NT2/D1 (cell line): ENCODE data around the gene RNF111.
"Not testable (repeated sequence)": the region's sequence is repeated elsewhere in the genome, so short reads cannot be mapped to it uniquely, and the experiment has no call there.

Experiments
- DNase-seq: peaks from one replicate; pipeline ENCODE4 v3.0.0-alpha.2; 2011; ENCODE audit warnings: low read depth, low spot score
- H3K27me3 ChIP-seq: 2 replicates; pipeline ENCODE4 v1.6.0; 2011; ENCODE audit warnings: mild to moderate bottlenecking; ENCODE audit not compliant: insufficient read length, insufficient read depth
- H3K36me3 ChIP-seq: 2 replicates; pipeline ENCODE4 v1.6.1; 2011; ENCODE audit warnings: mild to moderate bottlenecking, low read length, mixed read lengths; ENCODE audit not compliant: insufficient read depth, insufficient read length
- H3K4me1 ChIP-seq: 2 replicates; pipeline ENCODE4 v1.5.1; 2011; ENCODE audit not compliant: insufficient read depth, insufficient read length
- H3K4me3 ChIP-seq: 2 replicates; pipeline ENCODE4 v1.5.1; 2011; ENCODE audit warnings: low read depth; ENCODE audit not compliant: insufficient read length
- H3K9ac ChIP-seq: 2 replicates; pipeline ENCODE4 v1.6.0; 2011; ENCODE audit warnings: low read depth; ENCODE audit not compliant: insufficient read length
- H3K9me3 ChIP-seq: 2 replicates; pipeline ENCODE4 v1.5.1; 2011; ENCODE audit warnings: mild to moderate bottlenecking, low read length; ENCODE audit not compliant: insufficient read depth
- SUZ12 ChIP-seq: IDR thresholded peaks from 2 replicates; pipeline ENCODE4 v1.6.1; 2011; ENCODE audit not compliant: insufficient read length, insufficient read depth; ENCODE audit errors: extremely low read depth
- YY1 ChIP-seq: IDR thresholded peaks from 2 replicates; pipeline ENCODE4 v1.6.1; 2011; ENCODE audit not compliant: insufficient read length, insufficient read depth
- ZNF274 ChIP-seq: IDR thresholded peaks from 2 replicates; pipeline ENCODE4 v1.6.1; 2011; ENCODE audit warnings: mild to moderate bottlenecking, low read depth, low read length

RNF111 gene

GRCh38 chr15:59116771-59117170 is 129.3 kb downstream of the RNF111 start:
- peaks cover 89% of the 10 kb centered on the region for H3K36me3 ChIP-seq
- no peak for DNase-seq
- H3K9me3 ChIP-seq: no peaks in the 10 kb centered on the region
- no peak overlapping the region for H3K9ac ChIP-seq
- TF ChIP-seq ZNF274: no peak
- no peak for TF ChIP-seq YY1
- TF ChIP-seq SUZ12: no peak
- H3K4me1 ChIP-seq: no peaks in the 10 kb centered on the region
- no peak overlapping the region for H3K4me3 ChIP-seq
- H3K27me3 ChIP-seq: no peaks in the 10 kb centered on the region

DNA sequence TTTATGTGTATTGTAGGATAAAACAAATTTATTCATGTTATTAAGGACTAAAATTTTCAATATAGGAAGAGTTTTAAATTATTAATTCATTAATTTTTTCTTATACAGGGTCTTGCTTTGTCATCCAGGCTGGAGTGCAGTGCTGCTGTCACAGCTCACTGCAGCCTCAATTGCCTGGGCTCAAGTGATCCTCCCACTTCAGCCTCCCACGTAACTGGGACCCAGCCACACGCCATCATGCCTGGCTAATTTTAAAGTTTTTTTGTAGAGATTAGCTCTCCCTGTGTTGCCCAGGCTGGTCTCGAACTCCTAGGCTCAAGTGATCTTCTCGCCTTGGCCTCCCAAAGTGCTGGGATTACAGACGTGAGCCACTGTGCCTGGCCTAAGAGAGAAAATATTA is 132.2 kb downstream of the RNF111 start:
- Histone ChIP-seq H3K36me3 (peaks cover 90% of the 10 kb centered on the region), H3K4me3 (no peak overlapping the region), H3K9me3 (no peaks in the 10 kb centered on the region), H3K27me3 (no peaks in the 10 kb centered on the region), H3K4me1 (no peaks in the 10 kb centered on the region), H3K9ac (no peak overlapping the region)
- TF ChIP-seq YY1: no peak
- TF ChIP-seq SUZ12: no peak
- TF ChIP-seq ZNF274: no peak
- DNase-seq: no peak

DNA sequence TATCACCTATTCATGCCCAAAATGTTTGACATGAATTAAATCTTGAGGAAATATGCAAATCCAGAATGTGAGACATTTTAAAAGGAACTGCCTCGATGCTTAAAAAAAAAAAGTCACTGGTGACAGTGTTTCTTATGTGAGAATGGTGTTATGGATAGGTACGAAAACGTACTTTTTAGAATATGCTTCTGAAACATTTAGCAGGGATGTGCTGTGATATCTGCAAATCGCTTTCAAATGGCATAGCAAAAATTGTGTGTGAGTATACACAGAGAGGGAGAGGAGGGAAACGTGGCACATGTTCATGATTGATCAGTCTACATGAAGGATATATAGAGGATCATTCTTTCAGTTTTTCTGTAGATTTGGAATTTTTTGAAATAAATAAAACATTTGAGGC is 133.5 kb downstream of the RNF111 start:
- H3K36me3 ChIP-seq: peaks cover 87% of the 10 kb centered on the region
- no peak overlapping the region for H3K9ac ChIP-seq
- no peak for DNase-seq
- no peaks in the 10 kb centered on the region for H3K9me3 ChIP-seq
- TF ChIP-seq YY1 (no peak), ZNF274 (no peak), SUZ12 (no peak)
- no peak overlapping the region for H3K4me3 ChIP-seq
- no peaks in the 10 kb centered on the region for H3K4me1 ChIP-seq
- no peaks in the 10 kb centered on the region for H3K27me3 ChIP-seq

GRCh38 chr15:59124261-59124660 is 136.8 kb downstream of the RNF111 start:
- Histone ChIP-seq H3K27me3 (no peaks in the 10 kb centered on the region), H3K36me3 (peaks cover 56% of the 10 kb centered on the region), H3K4me1 (no peaks in the 10 kb centered on the region), H3K4me3 (no peak overlapping the region), H3K9ac (no peak overlapping the region), H3K9me3 (peaks cover 3% of the 10 kb centered on the region; the same call in 1 of the 2 replicates)
- TF ChIP-seq SUZ12: no peak
- TF ChIP-seq ZNF274: no peak
- no peak for TF ChIP-seq YY1
- DNase-seq: no peak

DNA sequence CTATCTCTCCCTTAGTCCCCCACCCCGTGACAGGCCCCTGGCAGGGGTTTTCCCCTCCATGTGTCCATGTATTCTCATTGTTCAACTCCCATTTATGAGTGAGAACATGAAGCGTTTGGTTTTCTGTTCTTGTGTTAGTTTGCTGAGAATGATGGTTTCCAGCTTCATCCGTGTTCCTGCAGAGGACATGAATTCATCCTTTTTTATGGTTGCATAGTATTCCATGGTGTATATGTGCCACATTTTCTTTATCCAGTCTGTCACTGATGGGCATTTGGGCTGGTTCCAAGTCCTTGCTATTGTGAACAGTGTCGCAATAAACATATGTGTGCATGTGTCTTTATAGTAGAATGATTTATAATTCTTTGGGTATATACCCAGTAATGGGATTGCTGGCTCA is 138.2 kb downstream of the RNF111 start:
- H3K36me3 ChIP-seq: peaks cover 46% of the 10 kb centered on the region
- peaks cover 11% of the 10 kb centered on the region for H3K9me3 ChIP-seq
- not testable (repeated sequence) for H3K9ac ChIP-seq, H3K27me3 ChIP-seq, DNase-seq, H3K4me1 ChIP-seq, H3K4me3 ChIP-seq

- H3K9ac ChIP-seq, H3K27me3 ChIP-seq, DNase-seq, H3K4me1 ChIP-seq, H3K4me3 ChIP-seq: not testable (repeated sequence)
- H3K36me3 ChIP-seq: peaks cover 53% of the 10 kb centered on the region
- peaks cover 11% of the 10 kb centered on the region for H3K9me3 ChIP-seq
Observed at GRCh38 chr15:59127255-59127654, 139.8 kb downstream of the RNF111 start.

- no peaks in the 10 kb centered on the region for H3K4me1 ChIP-seq
- peaks cover 11% of the 10 kb centered on the region for H3K9me3 ChIP-seq
- peaks cover 62% of the 10 kb centered on the region for H3K36me3 ChIP-seq
- no peak overlapping the region for H3K9ac ChIP-seq
- DNase-seq: no peak
- TF ChIP-seq SUZ12 (no peak), YY1 (no peak), ZNF274 (no peak)
- no peak overlapping the region for H3K4me3 ChIP-seq
- H3K27me3 ChIP-seq: no peaks in the 10 kb centered on the region
Observed at GRCh38 chr15:59131456-59131855, 144.0 kb downstream of the RNF111 start.

DNA sequence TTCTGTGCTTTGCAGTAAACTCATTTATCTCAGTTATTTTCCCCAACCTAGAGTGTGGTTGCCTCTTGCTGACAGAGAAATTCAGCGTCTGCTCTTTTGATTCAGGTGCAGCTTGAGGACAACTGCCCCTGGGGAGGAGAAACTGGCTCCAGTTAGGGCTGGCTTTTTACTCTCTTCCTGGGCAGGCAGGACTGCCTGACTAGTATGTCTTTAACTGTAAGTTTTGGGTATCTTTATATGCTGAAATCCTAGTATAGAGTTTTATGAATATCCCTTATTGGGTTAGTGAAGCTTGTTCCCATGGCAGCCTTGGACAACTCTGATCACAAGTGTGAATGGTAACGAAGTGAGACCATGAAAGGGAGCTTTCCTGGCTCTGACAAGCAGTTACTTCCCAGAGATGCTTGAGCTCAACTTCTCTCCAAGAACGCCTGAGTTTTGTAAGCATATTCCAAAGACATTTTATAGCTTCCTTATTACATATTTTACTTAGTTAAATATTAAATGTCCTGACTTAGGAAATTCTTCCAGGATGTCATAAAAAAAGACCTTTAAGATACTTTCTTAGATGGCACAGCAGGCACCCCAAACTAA is 144.6 kb downstream of the RNF111 start:
- Histone ChIP-seq H3K9ac (no peak overlapping the region), H3K36me3 (peaks cover 67% of the 10 kb centered on the region), H3K4me1 (no peaks in the 10 kb centered on the region), H3K9me3 (peaks cover 11% of the 10 kb centered on the region), H3K4me3 (no peak overlapping the region), H3K27me3 (no peaks in the 10 kb centered on the region)
- no peak for DNase-seq
- TF ChIP-seq SUZ12 (no peak), YY1 (no peak), ZNF274 (no peak)
